Umbilical cord (tissue), 2 donors: ENCODE measurements around the gene PDE4C. TPM values are rescaled to one million over a fixed set of nuclear protein-coding genes. Genes with fewer than 3 reads are reported as not detected.

Source experiments
- DNase-seq: peaks from one replicate; pipeline ENCODE4 v3.0.0-alpha.2; 2015; ENCODE audit warnings: low spot score
- total RNA-seq: library from RNA; depleted of rRNA; stranded (reverse); fragments of >200 nt; gene quantifications from one replicate; pipeline ENCODE4 v1.2.3, GENCODE V29; 2014; ENCODE audit warnings: low replicate concordance; ENCODE audit not compliant: insufficient read depth

The PDE4C gene
- 9.9 TPM for total RNA-seq

DNA sequence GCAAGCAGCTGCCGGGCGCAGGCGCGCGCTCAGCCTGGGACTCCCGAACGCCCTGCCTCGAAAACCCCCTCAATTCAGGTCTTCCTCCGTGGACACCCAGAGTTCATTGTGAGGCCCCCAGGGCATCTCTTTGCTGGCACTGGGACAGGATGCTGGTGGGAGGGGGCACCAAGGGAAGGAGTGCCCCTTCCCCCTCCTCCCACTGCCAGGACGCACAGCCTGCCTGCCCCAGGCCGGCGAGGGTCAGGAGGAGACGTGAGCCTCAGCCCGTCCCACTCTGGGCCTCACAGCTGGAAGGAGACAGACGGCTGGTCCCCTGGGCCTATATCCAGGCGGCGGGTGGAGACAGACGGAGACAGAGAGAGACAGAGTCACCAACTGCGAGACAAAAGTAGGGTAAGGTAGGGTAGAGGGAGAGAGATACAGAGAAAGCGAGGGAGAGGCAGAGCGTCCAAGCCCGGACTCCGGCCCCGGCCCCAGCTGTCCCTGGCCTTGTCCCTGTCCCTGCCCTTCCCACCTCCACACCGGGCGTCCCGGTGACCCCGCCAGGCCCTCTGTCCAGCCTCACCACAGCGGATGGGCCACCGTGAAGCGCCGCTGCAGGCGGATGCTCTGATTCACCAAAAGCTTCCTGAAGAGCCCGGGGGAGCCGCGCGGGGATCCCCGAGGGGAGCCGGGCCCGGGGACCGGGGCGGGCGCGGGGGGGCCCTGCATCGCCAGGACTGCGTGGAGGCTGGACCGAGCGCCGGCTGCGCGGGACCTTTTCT lies at the start of gene PDE4C:
Gene PDE4C (minus strand): TSS at position 737 of the 767 bp plus-strand sequence. CDS start 23 bp downstream, at position 714.
- DNase-seq: peak; percentile 49

DNA sequence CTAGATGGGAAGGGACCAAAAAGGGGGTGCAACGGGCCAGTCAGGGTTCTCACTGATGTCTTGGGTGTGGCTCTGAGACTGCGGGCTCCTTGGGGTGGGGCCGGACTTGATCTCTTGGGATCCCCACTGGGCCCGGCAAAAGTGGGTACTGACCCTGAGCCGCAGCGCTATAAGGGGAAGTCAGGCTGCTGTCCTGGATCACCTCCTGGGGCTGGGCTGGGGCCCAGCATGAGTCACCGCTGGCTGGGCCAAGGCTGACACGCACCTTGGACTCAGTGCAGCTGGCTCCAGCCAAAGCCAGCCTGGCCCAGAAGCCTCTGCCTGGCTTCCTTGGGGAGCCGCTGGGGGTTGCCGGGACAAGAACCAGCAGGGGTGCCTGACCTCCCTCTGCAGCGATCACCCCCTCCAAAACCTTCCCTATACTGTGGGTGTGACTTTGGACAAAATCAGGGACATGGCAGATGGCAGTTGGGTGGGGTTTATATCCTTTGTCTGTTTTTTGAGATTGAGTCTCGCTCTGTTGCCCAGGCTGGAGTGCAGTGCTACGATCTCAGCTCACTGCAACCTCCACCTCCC lies 48.6 kb upstream of the PDE4C start:
- peak; percentile 86 for DNase-seq

DNA sequence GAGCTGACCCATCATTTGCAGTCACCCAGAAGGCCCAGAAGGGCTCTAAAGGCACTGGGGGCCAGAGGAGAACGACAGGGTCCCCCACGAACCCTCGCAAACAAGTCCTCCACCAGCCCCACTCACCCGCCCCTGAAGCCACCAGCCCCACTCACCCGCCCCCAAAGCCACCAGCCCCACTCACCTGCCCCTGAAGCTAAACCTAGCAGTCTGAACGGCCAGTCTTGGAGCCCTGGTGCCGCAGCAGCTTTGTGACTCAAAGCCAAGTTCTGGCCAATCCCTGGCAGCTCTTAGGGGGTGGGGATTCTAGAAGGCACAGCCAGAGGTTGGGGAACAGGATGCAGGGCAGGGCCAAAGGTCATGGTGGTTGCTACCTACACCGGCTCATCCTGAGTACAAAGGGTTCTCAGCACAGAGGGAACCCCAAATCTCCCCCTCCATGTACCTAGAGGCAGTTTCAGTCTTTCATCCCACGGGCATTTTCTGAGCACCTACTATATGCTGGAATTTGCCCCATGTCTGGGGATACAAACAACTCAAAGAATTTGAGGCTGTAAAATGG lies 48.1 kb upstream of the PDE4C start, which contains the start of gene IQCN:
Gene IQCN (minus strand): TSS at position 234 of the 562 bp plus-strand sequence. CDS start 4,974 bp downstream, outside the sequence.
- peak; percentile 36 for DNase-seq

DNA sequence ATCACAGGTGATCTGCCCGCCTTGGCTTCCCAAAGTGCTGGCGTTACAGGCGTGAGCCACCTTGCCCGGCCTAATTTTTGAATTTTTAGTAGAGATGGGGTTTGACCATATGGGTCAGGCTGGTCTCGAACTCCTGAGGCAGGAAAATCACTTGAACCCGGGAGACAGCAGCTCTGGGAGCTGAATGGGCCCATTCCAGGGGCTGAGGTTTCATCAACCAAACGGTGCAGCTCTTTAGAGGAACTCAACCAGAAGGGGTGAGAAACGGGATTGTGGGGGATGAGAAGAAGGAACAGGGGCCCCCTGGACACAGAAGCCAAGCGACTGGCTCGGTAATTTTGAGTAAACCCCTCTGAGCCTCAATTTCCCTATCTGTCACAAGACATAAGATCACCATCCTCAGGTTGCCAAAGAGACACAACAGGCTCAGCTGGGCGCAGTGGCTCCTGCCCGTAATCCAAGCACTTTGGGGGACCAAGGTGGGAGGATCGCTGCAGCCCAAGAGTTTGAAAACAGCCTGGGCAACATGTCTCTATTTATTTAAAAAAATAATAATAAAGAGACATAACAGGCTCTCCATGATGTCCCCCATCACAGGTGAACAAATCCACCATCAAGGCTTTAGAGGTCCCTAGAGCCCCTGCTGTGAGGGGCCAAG lies 47.5 kb upstream of the PDE4C start:
- DNase-seq: no peak

DNA sequence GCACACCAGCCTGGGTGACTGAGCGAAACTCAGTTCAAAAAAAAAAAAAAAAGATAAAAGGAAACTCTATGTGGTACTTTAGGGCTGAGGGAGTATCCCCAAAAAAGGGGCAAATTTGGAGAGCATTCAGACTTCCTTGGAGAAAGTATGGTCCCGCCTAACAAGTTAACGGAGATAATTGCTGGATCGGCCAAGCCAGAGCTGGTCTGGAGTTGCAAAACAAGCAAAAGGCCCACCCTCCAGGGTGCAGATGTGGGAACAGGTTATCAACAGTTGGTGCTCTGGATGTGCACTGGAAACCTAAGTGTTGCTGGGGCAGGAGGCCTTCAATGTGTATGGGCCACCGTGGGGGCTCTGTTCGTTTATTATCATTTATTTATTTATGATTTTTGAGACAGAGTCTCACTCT lies 45.2 kb upstream of the PDE4C start:
- DNase-seq: peak; percentile 53

DNA sequence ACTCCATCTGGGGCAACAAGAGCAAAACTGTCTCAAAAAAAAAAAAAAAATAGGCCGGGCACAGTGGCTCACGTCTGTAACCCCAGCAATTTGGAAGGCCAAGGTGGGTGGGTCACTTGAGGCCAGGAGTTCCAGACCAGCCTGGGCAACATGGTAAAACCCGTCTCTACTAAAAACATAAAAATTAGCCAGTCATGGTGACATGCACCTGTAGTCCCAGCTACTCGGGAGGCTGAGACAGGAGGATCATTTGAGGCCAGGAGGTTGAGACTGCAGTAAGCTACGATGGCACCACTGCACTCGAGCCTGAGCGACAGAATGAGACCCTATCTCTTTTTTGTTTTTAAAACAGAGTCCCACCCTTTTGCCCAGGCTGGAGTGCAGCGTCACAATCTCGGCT lies 44.1 kb upstream of the PDE4C start:
- DNase-seq: no peak

DNA sequence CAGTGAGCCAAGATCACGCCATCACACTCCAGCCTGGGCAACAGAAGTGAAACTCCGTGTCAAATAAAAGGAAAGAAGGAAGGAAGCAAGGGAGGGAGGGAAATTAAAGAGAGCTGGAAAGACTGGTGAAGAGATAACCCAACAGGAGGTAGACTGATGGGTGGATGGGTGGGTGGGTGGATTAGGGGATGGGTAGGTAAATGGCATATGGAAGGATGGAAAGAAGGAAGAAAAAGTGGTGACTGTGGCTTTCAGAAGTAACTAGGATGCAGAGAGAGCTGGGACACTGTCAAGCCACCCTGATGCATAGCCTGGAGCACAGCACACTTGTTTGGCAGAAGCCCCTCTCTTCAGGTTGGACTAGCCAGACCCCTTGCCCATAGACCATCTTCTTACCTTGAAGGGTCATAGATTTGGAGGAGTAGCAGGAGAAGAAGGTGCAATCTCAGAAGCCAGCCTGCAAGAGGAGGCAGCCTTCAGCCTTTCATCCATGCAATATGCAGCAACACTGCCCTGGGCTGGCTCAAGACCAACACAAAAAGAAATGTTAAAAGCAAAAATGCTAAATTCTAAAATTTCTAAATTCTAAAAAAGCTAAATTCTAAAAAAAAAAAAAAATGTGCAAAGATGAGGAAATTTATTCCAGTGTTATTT lies 43.0 kb upstream of the PDE4C start:
- DNase-seq: no peak

DNA sequence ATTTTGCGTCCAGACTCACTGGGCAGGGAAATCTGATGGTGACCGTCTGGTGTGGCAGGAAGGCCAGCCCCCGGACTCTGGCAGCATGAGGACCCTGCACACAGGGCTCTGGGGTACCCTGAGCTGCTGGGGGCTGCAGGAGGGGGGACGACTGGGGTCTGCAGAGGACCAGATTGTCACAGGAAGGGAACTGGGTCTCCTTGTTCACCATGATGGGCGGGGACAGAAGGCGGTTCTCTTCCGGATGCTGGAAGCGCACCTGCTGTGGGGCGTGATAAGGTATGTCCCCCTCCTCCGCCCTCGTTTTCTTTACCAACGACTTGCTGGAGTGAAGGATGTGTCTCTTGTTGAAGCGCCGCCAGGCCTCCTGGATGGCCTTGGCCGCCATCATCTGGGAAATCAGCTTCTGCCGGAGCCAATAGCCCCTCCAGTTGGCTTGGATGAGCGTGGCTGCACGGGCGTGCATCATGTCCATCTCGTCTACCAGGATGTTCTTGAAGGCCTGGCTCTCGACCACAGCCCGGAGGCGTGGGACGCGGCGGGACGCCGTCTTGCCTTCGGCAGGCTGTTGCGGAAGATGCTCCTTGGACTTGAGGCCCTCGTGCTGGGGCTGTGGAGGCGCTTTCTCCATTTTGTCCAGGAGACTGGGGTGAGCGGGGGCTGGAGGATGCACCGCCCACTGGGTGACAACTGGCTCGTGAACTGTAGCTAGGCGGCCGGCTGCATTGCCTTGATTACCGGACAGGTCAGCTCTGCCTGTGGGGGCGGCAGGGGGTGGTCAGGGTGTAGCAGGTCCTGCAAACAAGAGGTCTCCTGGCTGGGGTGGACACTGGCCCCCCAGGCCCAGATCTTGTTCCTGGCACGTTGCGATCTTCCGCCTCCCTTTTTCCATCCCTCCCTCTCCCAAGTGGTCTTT lies 40.8 kb upstream of the PDE4C start:
- DNase-seq: no peak

DNA sequence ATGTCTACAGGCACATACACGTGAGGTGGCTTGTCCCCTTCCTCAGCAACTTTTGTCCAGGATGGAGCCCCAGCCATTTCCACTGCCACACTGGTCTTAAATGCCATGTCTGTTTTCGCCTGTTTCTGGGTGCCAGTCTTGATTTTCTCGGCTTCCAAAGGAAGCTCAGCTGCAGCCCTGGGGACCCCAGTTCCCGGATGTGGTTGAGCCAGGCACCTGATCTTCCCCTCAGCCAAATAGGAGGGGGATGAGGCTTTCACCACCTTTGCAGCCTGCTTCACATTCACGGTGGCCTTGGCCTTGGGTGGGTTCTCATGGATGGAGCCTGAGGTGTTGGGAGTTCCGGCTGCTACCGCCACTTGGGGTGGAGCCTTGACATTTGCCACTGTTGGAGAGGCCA lies 39.3 kb upstream of the PDE4C start:
- DNase-seq: no peak

DNA sequence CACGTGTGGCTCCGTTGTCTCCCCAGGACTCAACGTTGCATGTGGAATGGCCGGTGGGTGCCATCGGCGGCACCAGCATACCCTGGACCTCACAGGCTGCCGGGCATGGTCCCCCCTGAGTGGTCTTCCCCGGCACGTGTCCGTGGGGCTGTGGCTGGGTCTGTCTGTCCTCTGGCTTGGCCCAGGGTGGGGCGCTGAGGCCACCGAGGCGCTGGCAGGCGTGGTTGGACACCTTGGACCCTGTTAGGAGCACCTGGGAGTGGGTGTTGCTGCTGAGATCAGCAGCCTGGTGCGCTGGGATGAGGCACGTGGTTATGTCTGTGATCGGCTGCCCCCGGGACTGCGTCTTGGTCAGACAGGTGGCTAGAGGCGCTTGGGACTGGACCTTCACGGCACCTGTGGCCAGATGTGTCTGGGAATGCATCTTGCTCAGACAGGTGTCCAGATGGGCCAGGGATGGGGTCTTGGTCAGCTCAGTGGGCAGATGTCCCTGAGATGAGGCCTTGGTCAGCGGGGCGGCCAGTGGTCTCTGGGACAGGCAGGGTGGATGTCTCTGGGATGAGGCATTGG lies 38.8 kb upstream of the PDE4C start:
- DNase-seq: no peak

DNA sequence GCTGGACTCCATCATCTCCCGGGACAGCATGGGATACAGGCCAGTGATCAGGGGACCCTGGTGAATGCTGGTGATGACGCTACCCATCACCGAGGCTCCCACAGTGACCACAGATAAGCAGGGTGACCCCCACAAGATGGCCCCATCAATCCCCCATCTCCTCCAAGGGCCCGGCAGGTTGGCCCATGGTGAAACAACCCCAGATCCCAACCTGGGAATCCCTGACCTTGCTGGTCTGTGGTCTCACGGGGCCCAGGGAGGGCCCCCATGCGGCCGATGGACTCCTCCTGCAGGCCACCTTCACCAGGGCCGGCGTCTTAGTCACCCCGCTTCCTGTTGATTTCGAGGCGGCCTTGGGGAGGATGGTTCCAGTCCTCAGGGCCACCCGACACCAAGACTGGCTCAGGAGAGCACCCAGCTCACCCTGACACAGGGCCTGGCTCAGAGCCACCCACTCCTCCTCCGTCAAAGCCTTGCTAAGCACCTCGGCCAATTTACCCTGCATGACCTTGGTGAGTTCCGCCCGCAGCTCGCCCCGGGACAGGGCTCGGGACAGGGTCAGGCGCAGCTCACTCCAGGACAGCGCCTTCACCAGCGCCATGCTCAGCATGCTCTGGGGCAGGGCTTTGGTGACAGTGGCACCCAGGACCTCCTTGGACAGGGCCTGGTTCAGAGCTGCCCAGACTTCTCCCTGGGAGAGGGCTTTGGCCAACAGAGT lies 38.1 kb upstream of the PDE4C start:
- no peak for DNase-seq

DNA sequence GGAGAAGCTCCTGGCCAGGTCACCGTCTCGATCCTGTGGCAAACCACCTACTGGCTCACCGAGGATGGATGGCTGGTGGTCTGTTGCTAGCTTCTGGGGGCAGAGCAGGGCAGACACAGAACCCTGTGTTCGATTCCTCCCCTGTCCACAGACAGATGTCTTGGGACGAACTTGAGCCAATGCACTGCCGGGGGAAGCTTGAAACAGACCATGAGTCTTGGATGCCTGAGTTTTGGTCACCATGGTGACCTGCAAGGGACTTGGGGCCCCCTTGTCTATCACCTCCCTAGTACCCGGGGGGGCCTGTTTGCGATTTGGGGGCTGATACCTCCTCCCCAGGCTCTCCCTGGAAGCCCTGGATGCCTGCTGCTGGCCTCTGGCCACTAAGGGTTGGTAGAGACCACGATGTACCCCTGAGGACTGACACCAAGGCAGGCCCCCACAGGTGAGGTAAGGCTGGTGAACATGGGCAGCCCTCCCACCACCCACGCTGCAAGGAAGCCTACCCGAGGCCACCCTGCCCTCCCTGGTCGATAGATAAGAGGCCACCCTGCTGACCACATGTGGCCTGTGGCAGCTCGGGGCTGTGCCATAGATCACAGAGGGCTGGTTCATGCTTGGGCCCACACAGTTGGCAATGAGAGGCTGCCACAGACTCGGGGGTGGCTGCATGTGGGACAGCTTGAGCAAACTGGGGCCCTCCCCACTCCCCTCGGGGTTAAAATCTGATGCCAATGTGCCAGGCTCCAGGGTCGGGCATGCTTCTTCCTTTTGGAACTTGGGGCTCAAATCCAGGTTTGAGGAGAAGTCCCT lies 37.3 kb upstream of the PDE4C start:
- no peak for DNase-seq

DNA sequence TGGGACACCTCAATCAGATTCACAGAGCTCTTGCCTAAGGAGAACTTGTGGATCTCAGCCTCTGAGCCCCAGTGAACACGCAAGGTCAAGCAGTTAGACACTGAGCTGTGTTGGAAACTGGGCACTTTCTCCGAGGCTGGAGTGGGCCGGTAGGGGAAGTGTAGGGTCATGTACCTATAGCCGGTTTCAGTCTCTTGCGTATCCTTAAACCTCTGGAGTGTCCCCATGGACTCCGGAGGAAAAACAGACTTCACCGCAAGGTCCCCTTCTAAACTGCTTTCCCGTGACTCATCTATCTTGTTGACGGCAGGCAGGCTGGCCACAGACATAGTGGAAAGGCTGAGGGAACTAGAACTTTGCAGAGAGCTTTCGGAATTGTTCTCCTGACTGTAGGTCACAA lies 36.7 kb upstream of the PDE4C start:
- DNase-seq: no peak

DNA sequence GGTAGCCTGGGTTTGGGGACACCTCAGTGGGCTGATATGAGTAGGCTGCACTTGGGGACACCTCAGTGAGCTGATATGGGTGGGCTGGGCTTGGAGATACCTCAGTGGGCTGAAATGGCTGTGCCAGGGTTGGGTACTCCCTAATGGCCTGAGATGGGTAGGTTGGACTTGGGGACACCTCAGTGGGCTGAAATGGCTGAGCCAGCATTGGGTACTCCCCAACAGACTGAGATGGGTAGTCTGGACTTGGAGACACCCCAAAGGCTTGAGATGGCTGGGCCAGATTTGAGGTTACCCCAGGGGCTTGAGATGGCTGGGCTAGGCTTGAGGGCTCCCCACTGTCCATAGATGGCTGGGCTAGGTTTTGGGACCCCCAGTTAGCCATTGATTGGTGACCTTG lies 35.9 kb upstream of the PDE4C start:
- no peak for DNase-seq

DNA sequence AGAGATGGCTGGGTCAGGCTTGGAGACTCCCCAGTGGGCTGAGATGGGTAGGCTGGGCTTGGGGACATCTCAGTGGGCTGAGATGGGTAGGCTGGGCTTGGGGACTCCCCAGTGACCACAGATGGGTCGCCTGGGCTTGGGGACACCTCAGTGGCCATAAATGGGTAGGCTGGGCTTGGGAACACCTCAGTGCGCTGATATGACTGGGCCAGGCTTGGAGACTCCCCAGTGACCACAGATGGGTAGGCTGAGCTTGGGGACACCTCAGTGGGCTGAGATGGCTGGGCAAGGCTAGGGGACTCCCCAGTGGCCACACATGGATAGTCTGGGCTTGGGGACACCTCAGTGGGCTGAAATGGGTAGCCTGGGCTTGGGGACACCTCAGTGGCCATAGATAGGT lies 35.2 kb upstream of the PDE4C start:
- no peak for DNase-seq

DNA sequence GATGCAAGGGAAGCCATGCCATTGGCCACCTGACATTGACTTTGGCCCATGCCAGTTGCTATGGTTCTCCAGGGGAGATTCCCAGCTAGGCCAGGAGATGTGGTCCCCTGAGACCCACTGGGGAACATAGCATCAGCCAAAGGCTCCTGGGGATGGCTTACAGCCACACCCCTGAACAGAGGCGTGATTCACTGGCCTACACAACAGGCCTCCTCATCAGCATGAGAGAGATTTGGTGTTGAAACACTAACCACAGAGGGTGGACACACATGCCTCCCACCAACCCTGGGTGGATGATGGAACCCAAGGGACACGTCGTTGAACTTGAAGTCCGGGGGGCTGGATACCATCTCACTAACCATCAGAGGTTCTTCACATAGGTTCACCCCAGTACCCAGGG lies 33.7 kb upstream of the PDE4C start:
- no peak for DNase-seq

DNA sequence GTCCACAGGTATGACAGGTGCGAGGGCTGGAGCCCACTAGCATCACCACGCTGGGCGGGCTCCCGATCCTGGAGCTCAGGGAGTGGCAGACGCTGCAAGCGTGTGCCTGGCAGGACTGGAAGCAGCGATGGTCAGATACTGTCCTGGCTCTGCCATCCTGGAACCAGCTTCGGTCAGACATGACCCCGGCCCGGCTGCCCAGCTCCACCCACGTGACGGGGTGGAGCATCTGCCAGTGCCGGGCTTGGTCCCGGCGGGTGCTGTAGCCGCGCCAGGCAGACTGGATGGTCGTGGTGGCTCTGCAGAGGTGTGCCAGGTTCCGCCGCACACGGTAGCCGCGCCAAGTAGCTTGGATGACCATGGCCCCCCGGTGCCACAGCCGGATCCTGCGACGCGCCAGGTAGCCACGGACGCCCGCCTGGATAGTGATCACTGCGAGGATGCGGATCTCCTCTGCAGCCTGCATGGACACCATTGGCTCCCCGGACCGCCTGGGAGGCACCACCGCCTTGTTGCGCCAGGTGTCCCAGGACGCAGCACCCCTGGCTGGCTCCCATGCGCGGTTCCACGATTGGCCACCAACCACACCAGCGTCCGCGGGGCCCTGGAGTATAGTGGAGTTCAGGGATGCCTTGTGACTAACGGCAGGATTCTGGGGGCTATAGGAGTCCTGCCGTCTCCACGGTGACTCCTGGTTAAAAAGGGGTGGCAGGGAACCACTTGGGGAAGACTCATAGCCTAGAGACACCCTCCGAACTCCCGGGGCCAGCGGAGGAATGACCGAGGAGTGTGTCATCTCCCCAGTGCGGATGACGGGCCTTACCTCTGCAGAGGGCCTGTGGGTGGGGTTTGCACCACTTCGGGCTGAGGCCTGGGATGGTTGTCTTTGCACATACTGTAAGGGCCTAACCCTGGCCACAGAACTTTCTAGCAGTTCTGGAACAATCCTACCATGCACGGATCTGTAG lies 31.5 kb upstream of the PDE4C start:
- DNase-seq: no peak
